Parathyroid adenoma (tissue), 2 donors: ENCODE measurements around the gene ACY1.

ENCODE experiments used
- H2AFZ ChIP-seq: fragments of 300-600 bp; sonication (generic); one replicate; pipeline ENCODE4 v1.7.0; 2017; ENCODE audit warnings: antibody characterized with exemption, mild to moderate bottlenecking
- H3K27ac ChIP-seq: fragments of 300-600 bp; sonication (generic); one replicate; pipeline ENCODE4 v1.7.0; 2017
- H3K27me3 ChIP-seq: fragments of 300-600 bp; sonication (generic); one replicate; pipeline ENCODE4 v1.7.0; 2017; ENCODE audit warnings: low read length; ENCODE audit not compliant: control insufficient read depth, insufficient read depth
- H3K36me3 ChIP-seq: fragments of 300-600 bp; sonication (generic); one replicate; pipeline ENCODE4 v1.7.0; 2017; ENCODE audit warnings: low read length; ENCODE audit not compliant: control insufficient read depth, insufficient read depth
- H3K4me1 ChIP-seq: fragments of 300-600 bp; sonication (generic); one replicate; pipeline ENCODE4 v1.7.0; 2017; ENCODE audit warnings: control low read depth
- H3K4me2 ChIP-seq: fragments of 300-600 bp; sonication (generic); one replicate; pipeline ENCODE4 v1.7.0; 2017; ENCODE audit warnings: low read length
- H3K4me3 ChIP-seq: fragments of 300-600 bp; sonication (generic); one replicate; pipeline ENCODE4 v1.7.0; 2017; ENCODE audit warnings: low read depth, low read length
- H3K79me2 ChIP-seq: fragments of 300-600 bp; sonication (generic); one replicate; pipeline ENCODE4 v1.7.0; 2017; ENCODE audit warnings: control low read depth
- H3K9ac ChIP-seq: fragments of 300-600 bp; sonication (generic); one replicate; pipeline ENCODE4 v1.7.0; 2017; ENCODE audit warnings: mild to moderate bottlenecking
- H3K9me3 ChIP-seq: fragments of 300-600 bp; sonication (generic); one replicate; pipeline ENCODE4 v1.7.0; 2017; ENCODE audit warnings: low read length; ENCODE audit not compliant: control insufficient read depth
- CTCF ChIP-seq: fragments of 300-600 bp; sonication (generic); IDR thresholded peaks from one replicate; pipeline ENCODE4 v1.7.0; 2017; ENCODE audit warnings: antibody characterized with exemption, mild to moderate bottlenecking
- donor health status: primary hyperparathyroidism.

The ACY1 gene

GRCh38 chr3:52010431-52010830, 27.1 kb downstream of the ACY1 start:
- no peaks in the 10 kb centered on the region for H3K79me2 ChIP-seq
- no peak overlapping the region for H3K4me3 ChIP-seq
- H3K27me3 ChIP-seq, result no peaks in the 10 kb centered on the region
- H3K36me3 ChIP-seq, result no peaks in the 10 kb centered on the region
- H3K9me3 ChIP-seq, result no peaks in the 10 kb centered on the region
- H3K9ac ChIP-seq, result no peak overlapping the region
- no peak overlapping the region for H2AFZ ChIP-seq
- no peak overlapping the region for H3K27ac ChIP-seq
- TF ChIP-seq CTCF, result no peak
- no peak overlapping the region for H3K4me2 ChIP-seq
- peaks cover 11% of the 10 kb centered on the region for H3K4me1 ChIP-seq

DNA sequence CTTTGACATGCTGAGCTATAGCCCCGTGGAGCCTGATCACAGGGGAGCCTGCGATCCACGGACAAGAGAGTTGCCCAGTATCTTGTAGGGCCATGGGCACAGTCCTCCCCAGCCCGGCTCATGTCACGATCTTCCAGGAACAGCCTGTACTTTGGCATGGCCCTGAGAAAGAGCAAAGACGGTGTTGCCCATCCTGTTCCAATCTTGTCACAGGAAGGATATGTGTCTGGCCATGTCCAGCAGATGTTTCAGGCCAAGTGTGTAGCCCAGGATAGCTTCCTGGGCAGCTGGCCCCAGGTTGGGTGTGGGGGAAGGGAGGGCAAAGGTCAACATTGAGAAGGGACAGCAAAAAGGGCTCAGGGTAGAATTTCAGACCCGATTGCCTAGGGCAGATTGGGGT, 29.4 kb downstream of the ACY1 start:
- Histone ChIP-seq H3K9ac (no peak overlapping the region), H3K4me2 (no peak overlapping the region), H3K27me3 (no peaks in the 10 kb centered on the region), H3K27ac (no peak overlapping the region), H3K4me1 (no peaks in the 10 kb centered on the region), H3K36me3 (no peaks in the 10 kb centered on the region), H3K79me2 (no peaks in the 10 kb centered on the region), H3K9me3 (no peaks in the 10 kb centered on the region), H3K4me3 (no peak overlapping the region), H2AFZ (no peak overlapping the region)
- no peak for TF ChIP-seq CTCF

DNA sequence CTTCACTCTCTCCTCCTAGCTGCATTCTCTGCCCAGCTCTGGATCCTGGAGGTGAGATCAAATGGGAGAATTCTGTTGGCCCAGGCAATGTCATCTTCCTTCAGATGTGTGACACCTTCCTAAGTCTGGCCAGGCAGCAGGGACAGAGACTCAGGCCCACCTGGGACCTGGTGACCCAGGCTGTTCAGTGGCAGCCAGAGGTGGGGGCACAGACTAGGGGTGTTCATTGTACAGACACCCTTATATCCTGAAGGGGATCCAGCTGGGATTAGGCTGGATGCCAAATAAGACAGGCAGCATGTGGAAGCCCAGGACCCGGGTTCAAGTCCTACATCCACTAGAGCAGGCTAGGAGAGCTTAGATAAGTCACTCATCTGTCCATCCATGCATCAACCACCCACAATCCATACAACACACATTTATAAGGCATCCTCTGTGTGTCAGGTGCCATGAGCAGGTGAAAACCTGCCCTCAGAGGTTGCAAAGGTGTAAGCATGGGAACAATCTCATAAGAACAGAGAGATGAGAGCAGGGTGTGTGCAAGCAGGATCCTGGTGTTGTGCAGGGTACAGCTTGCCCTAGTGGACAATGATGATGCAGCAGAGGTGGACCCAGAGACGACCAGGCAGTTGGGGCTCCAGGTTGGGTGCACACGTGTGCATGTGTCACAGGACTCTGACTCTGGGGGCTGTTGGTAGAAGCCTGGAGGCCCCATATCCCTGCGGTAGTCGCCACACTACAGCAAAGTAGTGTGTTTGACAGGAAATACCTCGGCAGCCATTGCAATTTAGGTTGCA, 30.7 kb downstream of the ACY1 start:
- no peak for TF ChIP-seq CTCF
- no peaks in the 10 kb centered on the region for H3K9me3 ChIP-seq
- no peaks in the 10 kb centered on the region for H3K4me1 ChIP-seq
- H3K27ac ChIP-seq, result no peak overlapping the region
- H2AFZ ChIP-seq, result no peak overlapping the region
- H3K79me2 ChIP-seq, result no peaks in the 10 kb centered on the region
- no peak overlapping the region for H3K9ac ChIP-seq
- H3K4me2 ChIP-seq, result no peak overlapping the region
- H3K4me3 ChIP-seq, result no peak overlapping the region
- H3K36me3 ChIP-seq, result no peaks in the 10 kb centered on the region
- no peaks in the 10 kb centered on the region for H3K27me3 ChIP-seq

GRCh38 chr3:52014613-52015012, 31.3 kb downstream of the ACY1 start:
- TF ChIP-seq CTCF, result no peak
- no peaks in the 10 kb centered on the region for H3K36me3 ChIP-seq
- no peak overlapping the region for H2AFZ ChIP-seq
- H3K27ac ChIP-seq, result no peak overlapping the region
- H3K9ac ChIP-seq, result no peak overlapping the region
- H3K27me3 ChIP-seq, result no peaks in the 10 kb centered on the region
- no peaks in the 10 kb centered on the region for H3K79me2 ChIP-seq
- no peak overlapping the region for H3K4me2 ChIP-seq
- H3K4me3 ChIP-seq, result no peak overlapping the region
- no peaks in the 10 kb centered on the region for H3K9me3 ChIP-seq
- no peaks in the 10 kb centered on the region for H3K4me1 ChIP-seq
